Memory B cell (primary cell): Measurements from ENCODE around the gene EXPH5.

ENCODE experiments used
- ATAC-seq: fragments of 150-1000 bp; cut with Tn5 transposase; 2 replicates; pipeline ENCODE4 v1.10.0; 2021; ENCODE audit warnings: low read depth, mild to moderate bottlenecking, moderate library complexity
- DNase-seq, 2 donors: peaks; one replicate each; pipeline ENCODE4 v3.0.0; 2022; ENCODE audit warnings: low spot score in 2 of 2
- H3K27ac Mint-ChIP-seq: one replicate; pipeline ENCODE4 v1.8.0; 2022; ENCODE audit warnings: mild to moderate bottlenecking, moderate library complexity, mixed read lengths
- H3K27me3 Mint-ChIP-seq: one replicate; pipeline ENCODE4 v1.8.0; 2022; ENCODE audit warnings: mixed read lengths
- H3K36me3 Mint-ChIP-seq: one replicate; pipeline ENCODE4 v1.8.0; 2022; ENCODE audit warnings: mild to moderate bottlenecking, mixed read lengths
- H3K4me1 Mint-ChIP-seq: one replicate; pipeline ENCODE4 v1.8.0; 2022; ENCODE audit warnings: mixed read lengths
- H3K4me3 Mint-ChIP-seq: one replicate; pipeline ENCODE4 v1.8.0; 2022; ENCODE audit warnings: mild to moderate bottlenecking, moderate library complexity, mixed read lengths
- H3K9me3 Mint-ChIP-seq: one replicate; pipeline ENCODE4 v1.8.0; 2022; ENCODE audit warnings: mixed read lengths

EXPH5 gene

DNA sequence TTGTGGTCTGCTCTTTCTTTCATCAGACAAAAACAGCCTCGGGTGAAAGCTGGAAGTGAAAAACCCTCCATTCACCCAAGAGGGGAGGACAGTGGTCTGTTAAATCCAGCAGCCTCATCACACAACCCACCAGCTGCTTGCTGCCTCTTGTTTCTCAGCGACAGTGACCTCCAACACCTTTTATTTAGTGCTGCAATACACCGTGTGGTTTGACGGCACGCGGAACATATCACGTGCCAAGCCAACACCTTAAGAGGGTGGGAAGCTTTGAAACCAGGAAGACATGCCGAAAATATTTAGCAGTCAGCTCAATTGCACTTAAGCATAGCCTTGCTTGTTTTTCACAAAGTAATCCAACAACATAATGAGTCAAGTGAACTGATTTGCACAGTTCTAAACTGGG is 55.5 kb downstream of the EXPH5 start:
- H3K4me1 Mint-ChIP-seq: no peaks in the 10 kb centered on the region
- no peak overlapping the region for H3K27ac Mint-ChIP-seq
- H3K27me3 Mint-ChIP-seq: peaks cover 13% of the 10 kb centered on the region
- H3K36me3 Mint-ChIP-seq: no peaks in the 10 kb centered on the region
- DNase-seq: no peak
- no peak for ATAC-seq
- H3K9me3 Mint-ChIP-seq: no peaks in the 10 kb centered on the region
- no peak overlapping the region for H3K4me3 Mint-ChIP-seq

DNA sequence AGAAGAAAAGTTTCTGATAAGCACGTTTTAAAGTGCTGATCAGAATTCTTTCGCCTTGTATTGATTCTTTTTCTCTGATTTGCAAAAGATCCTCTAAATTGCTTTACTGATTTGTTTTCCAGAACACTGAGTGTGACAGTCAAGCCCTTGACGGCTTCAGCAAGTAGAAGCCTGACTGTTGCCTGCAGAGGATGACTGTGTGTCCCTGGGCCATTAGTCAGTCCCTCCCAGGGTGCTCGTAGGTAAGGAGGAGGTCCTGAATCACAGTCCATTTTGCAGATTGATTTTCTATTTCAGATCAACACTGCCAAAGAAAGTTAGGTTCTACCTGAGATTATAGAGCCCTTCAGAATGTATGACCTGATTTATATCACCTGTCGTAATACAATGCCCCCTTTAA is 56.8 kb downstream of the EXPH5 start:
- H3K36me3 Mint-ChIP-seq: no peaks in the 10 kb centered on the region
- no peaks in the 10 kb centered on the region for H3K9me3 Mint-ChIP-seq
- H3K4me3 Mint-ChIP-seq: no peak overlapping the region

DNA sequence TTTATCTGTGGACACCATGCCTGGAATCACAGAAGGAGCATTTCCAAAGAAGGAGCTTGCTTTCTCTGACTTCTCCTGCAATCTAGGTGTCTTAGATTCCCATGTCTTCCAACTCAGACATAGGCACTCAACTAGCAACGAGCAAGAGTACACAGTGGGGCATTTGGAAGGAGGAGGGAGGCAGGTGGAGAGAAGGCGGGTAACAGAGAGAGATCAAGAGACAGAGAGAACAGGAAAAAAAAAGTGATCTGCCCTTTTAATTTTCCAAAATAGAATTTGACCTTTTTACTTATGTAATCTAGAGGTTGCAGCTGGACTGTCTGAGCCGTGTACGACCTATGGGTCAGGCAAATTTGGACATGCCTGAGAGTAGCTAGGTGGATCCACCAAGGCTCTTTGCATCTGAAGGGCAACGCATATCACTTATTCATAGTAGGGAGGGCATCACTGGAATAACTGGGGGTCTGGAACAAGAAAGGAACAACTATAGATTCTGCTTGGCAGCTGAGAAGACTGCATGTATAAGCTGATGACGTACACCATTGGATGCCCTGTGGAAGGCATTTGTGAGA is 58.1 kb downstream of the EXPH5 start:
- H3K4me1 Mint-ChIP-seq: no peaks in the 10 kb centered on the region
- DNase-seq (no peak), ATAC-seq (no peak)
- no peak overlapping the region for H3K4me3 Mint-ChIP-seq
- no peaks in the 10 kb centered on the region for H3K9me3 Mint-ChIP-seq
- no peak overlapping the region for H3K27ac Mint-ChIP-seq
- no peaks in the 10 kb centered on the region for H3K36me3 Mint-ChIP-seq
- H3K27me3 Mint-ChIP-seq: peaks cover 12% of the 10 kb centered on the region

More for the DNA sequence above, 56.8 kb downstream of the EXPH5 start:
- no peak overlapping the region for H3K27ac Mint-ChIP-seq
- no peak for ATAC-seq
- no peak for DNase-seq
- no peaks in the 10 kb centered on the region for H3K4me1 Mint-ChIP-seq
- peaks cover 13% of the 10 kb centered on the region for H3K27me3 Mint-ChIP-seq

DNA sequence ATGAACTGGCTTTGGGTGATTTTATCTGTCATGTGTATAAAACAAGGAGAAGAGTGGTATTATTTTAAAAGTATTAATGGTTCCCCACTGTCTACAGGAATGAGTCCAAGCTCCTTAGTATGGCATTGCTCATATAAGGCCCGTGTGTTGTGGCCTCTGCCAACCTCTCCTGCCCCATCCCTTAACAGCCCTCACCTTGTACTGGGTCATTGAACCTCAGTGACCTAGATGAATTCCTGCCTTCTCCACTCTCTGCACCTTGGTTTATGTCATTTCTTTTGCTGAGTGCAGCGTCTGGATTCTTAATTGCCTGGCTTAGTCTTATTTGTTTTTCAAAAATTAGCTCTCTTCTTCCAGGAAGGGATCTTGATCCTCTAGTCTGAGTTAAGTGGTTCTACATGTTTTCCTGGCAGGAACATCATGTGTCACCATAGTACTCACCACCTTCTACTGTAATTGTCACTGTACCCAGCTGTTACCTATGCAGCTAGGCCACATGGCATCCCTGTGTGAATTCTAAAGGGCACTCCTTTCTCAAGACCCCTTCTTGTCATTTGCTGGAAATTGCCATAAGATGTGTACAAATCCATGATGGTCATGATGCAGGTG is 59.2 kb downstream of the EXPH5 start:
- Mint-ChIP-seq H3K4me3 (no peak overlapping the region), H3K27ac (no peak overlapping the region), H3K36me3 (no peaks in the 10 kb centered on the region), H3K4me1 (no peaks in the 10 kb centered on the region), H3K27me3 (peaks cover 12% of the 10 kb centered on the region), H3K9me3 (no peaks in the 10 kb centered on the region)
- no peak for DNase-seq
- ATAC-seq: no peak

DNA sequence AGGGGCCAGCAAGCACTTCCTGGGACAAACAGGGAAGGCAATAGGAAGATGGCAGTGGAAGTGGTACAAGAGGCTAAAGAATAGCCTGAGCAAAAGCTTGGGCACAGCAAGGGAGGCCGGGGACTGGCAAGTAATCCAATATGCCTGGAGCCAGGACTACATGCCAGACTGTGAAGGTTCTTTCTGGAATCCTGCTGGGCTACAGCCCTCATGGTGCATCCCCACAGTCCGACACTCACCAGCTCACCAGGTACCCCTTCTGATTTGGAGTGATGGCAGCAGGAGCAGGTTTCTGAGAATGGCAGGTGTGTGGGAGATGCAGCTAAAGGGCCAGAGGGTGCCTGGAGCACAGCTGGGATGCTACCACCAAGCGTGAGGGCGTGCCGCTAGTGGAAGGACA is 63.1 kb downstream of the EXPH5 start:
- H3K27me3 Mint-ChIP-seq: peaks cover 9% of the 10 kb centered on the region
- no peaks in the 10 kb centered on the region for H3K36me3 Mint-ChIP-seq
- no peaks in the 10 kb centered on the region for H3K4me1 Mint-ChIP-seq
- ATAC-seq (no peak), DNase-seq (no peak)
- H3K4me3 Mint-ChIP-seq: no peak overlapping the region
- no peaks in the 10 kb centered on the region for H3K9me3 Mint-ChIP-seq
- H3K27ac Mint-ChIP-seq: no peak overlapping the region

DNA sequence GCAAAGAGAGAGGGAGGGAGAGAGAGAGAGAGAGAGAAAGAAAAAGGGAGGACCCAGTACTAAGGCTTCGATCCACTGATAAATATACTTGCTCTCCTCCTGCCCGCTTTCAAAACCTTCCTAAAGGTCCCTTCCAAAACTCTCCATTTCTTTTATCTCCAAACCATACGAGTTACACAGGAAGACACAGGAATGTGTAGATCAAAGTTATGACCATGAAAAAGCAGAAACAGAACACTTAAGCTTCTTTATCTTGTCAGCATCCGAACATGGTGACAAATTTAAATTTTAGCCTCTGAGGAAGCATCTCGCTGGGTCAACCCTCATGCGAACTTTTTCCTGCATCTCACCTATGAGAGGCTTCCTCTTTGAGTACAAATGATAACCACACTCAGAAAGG is 66.2 kb downstream of the EXPH5 start:
- Mint-ChIP-seq H3K9me3 (no peaks in the 10 kb centered on the region), H3K4me3 (no peak overlapping the region), H3K27ac (no peak overlapping the region), H3K4me1 (no peaks in the 10 kb centered on the region), H3K36me3 (no peaks in the 10 kb centered on the region), H3K27me3 (peaks cover 2% of the 10 kb centered on the region)
- DNase-seq (no peak), ATAC-seq (no peak)

DNA sequence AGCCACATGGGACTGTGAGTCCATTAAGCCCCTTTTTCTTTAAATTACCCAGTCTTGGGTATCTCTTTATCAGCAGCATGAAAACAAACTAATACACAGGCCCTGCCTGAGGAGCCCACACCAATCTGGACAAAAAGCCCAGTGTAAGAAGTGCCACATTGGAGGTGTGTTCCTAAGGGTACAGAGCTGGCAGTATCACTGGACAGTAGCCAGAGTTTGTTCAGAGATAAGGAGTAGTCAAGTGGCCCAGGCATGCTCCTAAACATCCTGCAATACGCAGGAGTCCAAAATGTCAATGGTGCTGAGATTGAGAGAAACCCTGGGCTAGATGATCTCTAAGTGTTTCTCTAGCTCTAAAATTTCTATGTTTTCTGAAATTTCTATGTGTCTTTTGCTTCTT is 68.4 kb downstream of the EXPH5 start:
- Mint-ChIP-seq H3K27me3 (peaks cover 7% of the 10 kb centered on the region), H3K27ac (no peak overlapping the region), H3K4me1 (no peaks in the 10 kb centered on the region), H3K4me3 (no peak overlapping the region), H3K9me3 (no peaks in the 10 kb centered on the region), H3K36me3 (no peaks in the 10 kb centered on the region)
- ATAC-seq (no peak), DNase-seq (no peak)

DNA sequence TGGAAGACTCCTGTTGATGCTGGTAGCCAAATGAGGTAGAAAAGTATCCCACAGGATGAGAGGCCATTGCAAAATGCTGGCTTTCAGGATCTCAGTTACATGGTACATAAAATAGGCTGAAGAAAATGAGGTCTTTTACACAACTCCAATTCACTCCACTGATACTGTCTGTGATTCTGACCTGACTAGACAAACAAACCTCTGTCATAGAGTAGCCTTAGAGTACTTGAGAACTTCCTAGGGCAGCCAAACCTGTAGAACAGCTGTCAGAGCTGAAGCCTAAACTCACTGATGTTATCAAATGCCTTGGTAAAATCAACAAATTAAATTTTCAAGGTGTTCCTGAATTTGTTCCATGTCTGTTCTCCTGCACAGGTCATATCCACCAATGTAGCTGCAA is 69.1 kb downstream of the EXPH5 start:
- H3K36me3 Mint-ChIP-seq: no peaks in the 10 kb centered on the region
- DNase-seq: no peak
- H3K4me1 Mint-ChIP-seq: no peaks in the 10 kb centered on the region
- H3K27me3 Mint-ChIP-seq: peaks cover 7% of the 10 kb centered on the region
- H3K27ac Mint-ChIP-seq: no peak overlapping the region
- no peaks in the 10 kb centered on the region for H3K9me3 Mint-ChIP-seq
- no peak overlapping the region for H3K4me3 Mint-ChIP-seq
- no peak for ATAC-seq

DNA sequence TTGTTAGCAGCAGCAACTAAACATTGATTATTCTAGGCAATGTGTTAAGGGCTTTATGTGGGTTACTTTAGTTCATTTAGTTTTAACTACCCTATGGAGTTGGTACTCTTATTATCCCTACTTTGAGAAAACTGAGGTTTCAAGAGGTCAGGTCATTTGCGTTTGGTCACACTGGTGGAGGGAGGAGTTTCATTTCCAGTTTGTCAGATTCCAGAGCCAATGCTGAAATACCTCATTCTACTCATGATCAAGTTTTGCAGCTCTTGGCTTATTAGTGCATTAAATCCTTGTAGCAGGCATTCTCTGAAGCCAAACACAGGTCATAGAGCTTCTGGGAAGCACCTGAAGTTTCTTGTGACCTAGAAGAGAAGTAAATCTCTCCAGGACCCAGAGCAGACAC is 71.2 kb downstream of the EXPH5 start:
- ATAC-seq (no peak), DNase-seq (no peak)
- H3K36me3 Mint-ChIP-seq: no peaks in the 10 kb centered on the region
- no peaks in the 10 kb centered on the region for H3K4me1 Mint-ChIP-seq
- H3K27ac Mint-ChIP-seq: no peak overlapping the region
- H3K9me3 Mint-ChIP-seq: no peaks in the 10 kb centered on the region
- H3K4me3 Mint-ChIP-seq: no peak overlapping the region
- H3K27me3 Mint-ChIP-seq: peaks cover 5% of the 10 kb centered on the region

DNA sequence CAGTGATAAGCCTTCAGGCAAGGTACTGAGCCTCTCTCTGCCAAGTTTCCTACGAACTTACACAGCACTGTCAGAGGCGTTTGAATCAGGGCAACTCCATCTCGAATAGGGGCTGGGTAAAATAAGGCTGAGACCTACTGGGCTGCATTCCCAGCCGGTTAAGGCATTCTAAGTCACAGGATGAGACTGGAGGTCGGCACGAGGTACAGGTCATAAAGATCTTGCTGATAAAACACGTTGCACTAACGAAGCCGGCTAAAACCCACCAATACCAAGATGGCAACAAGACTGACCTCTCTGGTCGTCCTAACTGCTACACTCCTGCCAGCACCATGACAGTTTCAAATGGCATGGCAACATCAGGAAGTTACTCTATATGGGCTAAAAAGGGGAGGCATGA is 75.0 kb downstream of the EXPH5 start:
- DNase-seq (no peak), ATAC-seq (no peak)
- no peak overlapping the region for H3K4me3 Mint-ChIP-seq

DNA sequence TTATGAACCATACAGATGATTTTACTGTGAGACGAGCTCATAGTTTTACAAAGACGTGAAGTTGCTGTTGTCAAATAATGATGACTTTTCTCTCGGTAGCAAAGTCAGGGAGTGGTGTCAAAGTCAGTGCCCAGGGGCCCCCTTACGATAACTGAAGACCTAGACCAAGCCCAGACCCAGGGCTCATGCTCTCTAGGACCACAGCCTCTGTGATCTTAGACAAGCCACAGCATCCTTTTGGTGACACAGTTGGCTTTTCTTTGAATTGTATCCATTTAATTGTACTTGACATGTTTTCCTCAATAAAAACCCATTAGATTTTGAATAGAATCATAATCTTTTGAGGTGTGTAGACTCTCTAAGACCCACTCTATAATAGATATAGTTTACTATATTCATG is 77.4 kb downstream of the EXPH5 start:
- no peaks in the 10 kb centered on the region for H3K9me3 Mint-ChIP-seq
- H3K27me3 Mint-ChIP-seq: peaks cover 14% of the 10 kb centered on the region
- DNase-seq (no peak), ATAC-seq (no peak)
- H3K4me1 Mint-ChIP-seq: no peaks in the 10 kb centered on the region
- H3K36me3 Mint-ChIP-seq: no peaks in the 10 kb centered on the region
- no peak overlapping the region for H3K27ac Mint-ChIP-seq
- no peak overlapping the region for H3K4me3 Mint-ChIP-seq

More for the DNA sequence above, 75.0 kb downstream of the EXPH5 start:
- H3K36me3 Mint-ChIP-seq: no peaks in the 10 kb centered on the region
- no peaks in the 10 kb centered on the region for H3K4me1 Mint-ChIP-seq
- H3K27me3 Mint-ChIP-seq: peaks cover 10% of the 10 kb centered on the region
- H3K27ac Mint-ChIP-seq: no peak overlapping the region
- no peaks in the 10 kb centered on the region for H3K9me3 Mint-ChIP-seq

DNA sequence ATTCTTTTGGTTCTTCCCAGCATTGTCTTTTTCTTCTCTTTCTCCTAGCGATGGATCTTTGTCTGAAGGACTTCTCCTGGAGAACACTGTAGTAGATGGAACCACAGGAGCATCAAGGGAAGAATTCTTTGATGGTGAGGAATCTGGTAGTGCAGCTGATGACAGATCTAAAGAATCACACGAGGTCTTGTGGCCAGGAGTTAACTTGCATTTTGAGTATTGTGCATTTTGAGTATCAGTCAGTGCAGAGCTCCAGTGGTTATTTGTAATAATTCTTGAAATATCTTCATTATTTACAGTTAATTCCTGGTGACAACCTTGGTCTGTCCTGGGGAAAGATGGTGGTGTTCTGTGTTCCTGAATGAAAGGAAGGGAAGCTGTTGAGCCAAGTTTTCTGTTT is 80.9 kb downstream of the EXPH5 start:
- Mint-ChIP-seq H3K27me3 (peaks cover 18% of the 10 kb centered on the region), H3K4me3 (no peak overlapping the region), H3K27ac (no peak overlapping the region), H3K9me3 (no peaks in the 10 kb centered on the region), H3K4me1 (no peaks in the 10 kb centered on the region), H3K36me3 (no peaks in the 10 kb centered on the region)
- DNase-seq (no peak), ATAC-seq (no peak)

DNA sequence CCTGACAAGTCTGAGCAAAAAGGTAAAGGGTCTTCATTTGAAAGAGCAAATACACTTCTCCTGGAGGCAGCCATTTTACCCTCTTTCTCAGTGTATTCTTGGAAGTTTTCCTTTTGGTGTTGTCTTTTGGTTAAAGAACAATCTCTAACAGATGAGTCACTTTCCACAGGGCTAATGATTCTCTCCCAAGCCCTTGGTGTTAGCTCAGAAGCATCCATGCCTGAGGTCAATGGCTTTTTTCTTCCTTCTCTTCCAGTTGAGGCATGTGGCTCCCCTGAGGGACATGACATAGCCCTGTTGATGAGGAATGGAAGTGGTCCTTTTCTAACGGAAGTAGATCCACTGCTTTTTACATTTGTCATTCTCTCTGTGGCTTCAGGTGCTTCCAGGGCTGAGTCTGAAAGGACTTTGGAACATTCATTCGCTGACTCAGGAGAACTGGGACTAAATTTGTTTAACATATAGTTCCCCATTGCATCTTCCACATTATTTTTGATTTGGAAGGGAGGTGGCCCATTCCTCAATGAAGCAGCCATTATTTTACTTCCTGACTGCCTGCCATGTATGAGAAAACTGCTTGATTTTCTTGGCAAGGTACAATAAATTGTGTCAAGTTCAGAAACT is 81.6 kb downstream of the EXPH5 start:
- peaks cover 18% of the 10 kb centered on the region for H3K27me3 Mint-ChIP-seq
- no peak overlapping the region for H3K27ac Mint-ChIP-seq
- no peak overlapping the region for H3K4me3 Mint-ChIP-seq
- no peaks in the 10 kb centered on the region for H3K9me3 Mint-ChIP-seq
- DNase-seq (no peak), ATAC-seq (no peak)
- no peaks in the 10 kb centered on the region for H3K4me1 Mint-ChIP-seq
- no peaks in the 10 kb centered on the region for H3K36me3 Mint-ChIP-seq

DNA sequence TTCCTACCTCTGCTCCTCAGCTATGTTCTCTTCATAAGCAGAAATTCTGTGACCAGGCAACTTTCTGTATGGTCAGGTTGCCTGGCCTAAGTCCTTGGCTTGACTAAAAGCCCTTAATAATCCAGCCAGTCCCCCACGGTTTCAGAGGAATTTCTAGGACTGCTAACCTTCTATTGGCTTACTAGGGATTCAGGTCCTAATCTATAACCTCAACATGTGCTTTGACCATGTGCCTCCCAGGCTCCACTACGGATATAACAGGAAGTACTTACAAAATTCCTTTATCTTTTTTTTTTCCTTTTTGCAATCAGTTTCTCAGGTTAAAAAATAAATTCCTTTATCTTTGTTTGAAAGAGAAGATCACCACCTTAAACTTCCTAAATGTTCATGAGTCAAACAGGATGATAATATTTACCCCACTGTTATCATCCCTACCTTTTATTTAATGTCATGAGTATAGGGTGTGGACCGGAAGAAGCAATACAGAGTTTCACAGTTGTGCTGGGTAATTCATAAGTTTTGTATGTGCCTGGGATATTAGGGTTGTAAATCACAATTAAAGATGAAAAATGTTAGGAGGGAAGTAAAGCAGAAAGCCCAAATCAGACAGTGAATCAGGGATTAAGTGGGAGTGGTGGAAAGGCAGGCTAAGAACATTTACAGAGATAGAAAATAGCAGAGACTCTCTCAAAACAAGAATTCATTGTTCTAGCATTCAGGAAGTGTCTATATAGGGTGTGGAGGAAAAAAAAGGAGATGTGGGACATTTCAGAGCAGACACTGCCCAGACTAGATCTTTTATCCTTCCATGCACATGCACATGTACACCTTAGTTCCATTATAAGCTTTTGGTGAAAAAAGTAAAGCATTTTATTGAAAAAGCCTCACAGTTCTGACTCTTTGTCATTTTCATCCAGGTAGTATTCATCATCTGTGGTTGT is 84.6 kb downstream of the EXPH5 start:
- Mint-ChIP-seq H3K27ac (no peak overlapping the region), H3K9me3 (no peaks in the 10 kb centered on the region), H3K36me3 (no peaks in the 10 kb centered on the region), H3K4me3 (no peak overlapping the region), H3K27me3 (peaks cover 15% of the 10 kb centered on the region), H3K4me1 (no peaks in the 10 kb centered on the region)
- DNase-seq: no peak
- ATAC-seq: no peak
